ENCODE measurements around the gene LRP2.
A peak's percentile ranks its signal among the peaks of the same experiment; 100 is the strongest.
"Not testable (repeated sequence)": the region's sequence is repeated elsewhere in the genome, so short reads cannot be mapped to it uniquely, and the experiment has no call there.

The LRP2 gene

DNA sequence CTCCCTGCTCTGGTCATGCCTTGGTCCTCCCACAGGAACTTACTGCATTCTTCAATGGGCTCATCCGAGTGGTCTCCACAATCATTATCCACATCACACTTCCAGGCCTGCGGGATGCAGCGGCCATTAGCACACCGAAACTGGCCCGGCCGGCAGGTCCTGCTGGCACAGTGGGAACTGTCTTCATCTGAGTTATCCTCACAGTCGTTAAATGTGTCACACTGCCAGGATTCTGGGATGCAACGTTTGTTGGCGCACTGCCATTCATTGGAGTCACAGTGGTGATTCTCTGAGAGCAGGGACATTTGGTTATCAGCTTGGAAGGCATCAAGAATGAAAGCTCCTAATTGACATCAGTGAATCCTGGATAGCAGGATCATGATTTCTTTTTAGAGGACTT is 188.5 kb downstream of the LRP2 start:
- DNase-seq (ENCODE audit: low spot score), result no peak

GRCh38 chr2:169172914-169173313 is 189.4 kb downstream of the LRP2 start:
- DNase-seq (ENCODE audit: low spot score), result no peak

GRCh38 chr2:169172151-169172735 is 190.1 kb downstream of the LRP2 start:
- DNase-seq (ENCODE audit: low spot score), result no peak

- no peak for DNase-seq (ENCODE audit: low spot score)
Observed at GRCh38 chr2:169165791-169166190, 196.5 kb downstream of the LRP2 start.

DNA sequence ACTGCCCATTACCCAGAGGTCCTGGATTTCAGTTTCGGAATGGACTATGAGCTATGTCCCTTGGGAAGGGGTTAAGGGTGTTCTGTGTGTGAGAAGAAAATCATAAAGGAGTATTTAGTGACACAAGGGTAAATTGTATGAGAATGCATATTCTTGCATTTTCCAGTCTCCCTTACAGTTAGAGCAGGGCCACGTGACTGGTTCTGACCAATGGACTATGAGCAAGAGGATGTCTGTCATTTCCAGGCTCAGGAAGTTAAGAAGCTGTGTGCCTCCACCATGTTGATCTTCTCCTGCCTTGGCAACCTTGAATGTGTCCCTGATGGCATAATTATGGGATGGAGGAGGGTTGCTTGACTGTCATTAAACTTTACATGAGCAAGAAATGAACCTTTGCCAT is 198.0 kb downstream of the LRP2 start:
- DNase-seq (ENCODE audit: low spot score), result no peak

- no peak for DNase-seq (ENCODE audit: low spot score)
Observed at GRCh38 chr2:169162613-169163012, 199.7 kb downstream of the LRP2 start.

- DNase-seq (ENCODE audit: low spot score), result no peak
Observed at GRCh38 chr2:169160926-169161481, 201.3 kb downstream of the LRP2 start.

DNA sequence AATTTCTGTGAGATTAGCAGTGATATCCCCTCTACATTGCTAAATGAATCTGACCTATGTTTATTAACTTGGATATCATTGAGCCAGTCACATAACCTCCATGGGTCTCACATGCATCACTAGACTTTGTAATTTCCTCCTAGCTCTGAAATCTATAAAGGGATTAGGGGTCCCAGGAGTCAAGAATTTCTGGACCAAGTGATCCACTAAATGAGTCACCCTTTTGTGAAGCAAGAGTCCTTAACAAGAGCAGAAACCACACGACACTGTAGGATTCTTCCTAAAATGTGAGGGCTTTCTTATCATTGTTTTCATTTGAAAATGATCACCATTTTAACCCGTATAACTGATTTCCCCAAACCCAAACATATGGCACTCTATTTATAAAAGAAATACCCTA is 202.6 kb downstream of the LRP2 start:
- no peak for DNase-seq (ENCODE audit: low spot score)

GRCh38 chr2:169158874-169159273 is 203.5 kb downstream of the LRP2 start:
- DNase-seq (ENCODE audit: low spot score), result no peak

GRCh38 chr2:169146220-169146619 is 216.1 kb downstream of the LRP2 start:
- DNase-seq (ENCODE audit: low spot score), result no peak

- no peak for DNase-seq (ENCODE audit: low spot score)
Observed at GRCh38 chr2:169143998-169144397, 218.3 kb downstream of the LRP2 start.

DNA sequence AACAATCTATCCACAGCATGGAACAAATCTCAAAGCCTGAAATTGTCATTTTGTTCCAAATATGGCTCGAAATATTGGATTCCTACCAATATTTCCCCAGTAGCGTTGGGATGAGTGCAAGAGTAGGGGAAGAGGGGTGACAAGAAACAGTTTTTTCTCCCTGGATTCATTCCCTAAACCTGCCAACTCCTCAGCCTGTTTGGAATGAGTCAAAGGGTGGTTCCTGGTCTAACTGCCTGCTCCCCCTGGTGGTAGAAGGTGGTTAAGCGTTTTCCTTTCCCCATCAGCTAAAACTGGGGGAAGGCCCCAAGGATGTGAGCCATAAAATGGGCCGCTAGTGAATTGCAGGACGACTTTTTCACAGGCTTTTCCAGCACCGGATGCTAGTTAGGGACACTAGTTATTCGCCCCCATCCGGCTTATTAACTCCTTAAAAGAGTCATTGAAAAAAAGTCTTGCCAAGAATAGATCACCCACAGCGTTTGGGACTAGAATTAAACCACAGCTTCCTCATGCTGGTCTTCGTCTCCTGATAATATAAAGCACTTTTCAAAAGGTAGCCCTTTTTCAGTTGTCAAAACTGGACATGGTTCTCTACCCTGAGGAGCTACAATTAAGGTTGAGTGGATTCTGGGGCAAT is 220.5 kb downstream of the LRP2 start:
- DNase-seq (ENCODE audit: low spot score), result peak; percentile 48

- no peak for DNase-seq (ENCODE audit: low spot score)
Observed at GRCh38 chr2:169139993-169140767, 222.2 kb downstream of the LRP2 start.

DNA sequence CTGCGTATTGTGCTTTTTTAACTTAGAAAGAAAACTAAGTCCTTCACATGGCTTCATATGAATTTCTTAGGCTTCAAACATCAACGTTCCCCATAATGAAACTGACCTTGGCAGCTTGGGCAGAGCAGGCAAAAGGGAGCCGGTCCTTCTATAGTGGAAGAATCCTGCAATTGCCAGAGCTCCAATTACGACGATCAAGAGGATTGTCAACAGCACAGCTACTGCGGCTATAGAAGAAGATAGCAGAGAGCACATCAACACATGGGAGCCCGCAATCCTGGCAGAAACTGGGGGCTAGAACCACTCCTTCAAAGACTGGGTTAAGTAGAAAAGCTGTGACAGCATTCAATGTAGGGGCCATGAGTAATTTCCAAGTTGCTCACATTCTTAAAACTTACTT is 223.2 kb downstream of the LRP2 start:
- no peak for DNase-seq (ENCODE audit: low spot score)

GRCh38 chr2:169137924-169138323 is 224.4 kb downstream of the LRP2 start:
- DNase-seq (ENCODE audit: low spot score), result no peak

DNA sequence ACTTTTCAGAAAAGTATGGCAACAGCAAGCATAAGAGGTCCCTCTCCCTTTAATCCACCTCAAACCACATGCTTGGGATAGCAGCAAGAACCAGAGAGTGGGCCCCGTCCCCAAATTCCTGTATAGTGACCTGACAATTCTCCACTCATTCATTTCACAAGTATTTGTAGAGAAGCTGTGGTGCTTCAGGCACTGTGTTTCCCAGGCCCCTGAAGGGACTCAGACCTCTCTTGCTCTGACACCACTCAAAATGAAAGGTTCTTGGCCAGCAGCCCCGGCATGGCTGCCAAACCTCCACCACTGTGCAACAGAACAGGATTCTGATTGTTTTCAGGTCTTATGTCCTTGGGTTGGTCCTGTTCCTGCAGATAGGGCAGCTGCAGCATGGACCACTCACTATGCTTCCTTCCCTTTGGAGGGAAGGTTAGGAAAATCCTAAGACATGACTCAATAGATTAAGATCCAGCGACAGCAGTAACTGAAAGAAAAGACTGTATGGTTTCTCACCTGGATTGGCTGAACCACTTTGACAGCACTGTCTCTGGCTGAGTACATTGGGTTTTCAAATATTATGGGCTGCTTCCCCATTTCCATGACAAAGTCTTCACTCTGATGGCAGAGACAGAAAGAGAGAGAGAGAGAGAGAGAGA is 225.3 kb downstream of the LRP2 start:
- no peak for DNase-seq (ENCODE audit: low spot score)

GRCh38 chr2:169136428-169136827 is 225.9 kb downstream of the LRP2 start:
- not testable (repeated sequence) for DNase-seq (ENCODE audit: low spot score)

DNA sequence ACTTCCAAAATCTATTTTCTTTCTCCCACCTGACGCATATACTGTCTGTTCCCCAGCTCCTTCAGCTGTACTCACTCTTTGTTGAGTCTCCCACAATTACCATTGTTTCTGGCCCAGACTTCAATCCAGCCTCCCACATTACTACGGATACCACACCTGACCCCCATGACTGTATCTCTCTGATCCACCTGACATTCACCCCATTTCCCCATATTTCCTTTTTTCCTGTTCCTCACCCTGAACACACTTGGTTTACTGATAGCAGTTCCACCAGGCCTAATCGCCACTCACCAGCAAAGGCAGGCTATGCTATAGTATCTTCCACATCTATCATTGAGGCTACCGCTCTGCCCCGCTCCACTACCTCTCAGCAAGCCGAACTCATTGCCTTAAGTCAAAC is 228.1 kb downstream of the LRP2 start:
- not testable (repeated sequence) for DNase-seq (ENCODE audit: low spot score)

DNA sequence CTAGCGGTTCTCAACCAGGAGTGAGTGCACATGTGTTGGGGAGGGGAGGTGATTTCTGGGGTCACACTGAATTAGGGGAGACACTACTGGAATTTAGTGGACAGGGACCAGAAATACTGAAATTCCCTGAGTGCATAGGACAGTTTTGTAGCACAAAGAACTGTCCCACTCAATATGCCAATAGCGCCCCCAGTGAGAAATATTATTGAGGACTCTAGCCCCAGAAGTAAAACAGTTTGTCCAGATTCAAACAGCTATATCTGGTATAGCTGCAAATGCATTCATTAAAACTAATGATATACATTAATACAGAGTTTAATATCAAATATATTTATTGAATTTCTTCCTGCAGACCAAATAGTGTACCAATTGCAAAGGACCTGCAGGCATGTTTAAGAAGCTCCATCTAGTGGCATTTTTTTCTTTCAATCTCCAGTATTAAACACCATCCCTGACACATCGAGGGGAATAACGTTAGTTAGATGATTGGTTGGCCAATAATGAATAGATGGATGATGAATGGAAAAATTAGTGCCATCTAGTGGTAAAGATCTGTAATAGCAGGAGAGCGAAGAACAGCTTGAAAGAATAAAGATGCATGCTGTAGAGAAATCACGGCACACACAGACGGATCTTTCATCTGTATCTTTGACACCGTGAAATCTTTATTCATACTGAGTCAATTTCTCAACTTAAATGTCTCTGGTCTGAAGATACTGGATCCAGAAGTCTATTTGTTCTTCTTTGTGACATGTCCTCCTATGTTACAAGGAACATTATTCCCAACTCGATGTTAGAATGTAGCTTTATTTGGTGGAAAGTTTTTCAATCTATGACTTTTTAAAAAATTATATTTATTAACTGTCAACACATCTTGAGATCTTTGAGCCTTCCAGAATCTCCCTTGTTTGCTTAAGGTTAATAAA is 230.5 kb downstream of the LRP2 start:
- DNase-seq (ENCODE audit: low spot score), result peak; percentile 36

DNA sequence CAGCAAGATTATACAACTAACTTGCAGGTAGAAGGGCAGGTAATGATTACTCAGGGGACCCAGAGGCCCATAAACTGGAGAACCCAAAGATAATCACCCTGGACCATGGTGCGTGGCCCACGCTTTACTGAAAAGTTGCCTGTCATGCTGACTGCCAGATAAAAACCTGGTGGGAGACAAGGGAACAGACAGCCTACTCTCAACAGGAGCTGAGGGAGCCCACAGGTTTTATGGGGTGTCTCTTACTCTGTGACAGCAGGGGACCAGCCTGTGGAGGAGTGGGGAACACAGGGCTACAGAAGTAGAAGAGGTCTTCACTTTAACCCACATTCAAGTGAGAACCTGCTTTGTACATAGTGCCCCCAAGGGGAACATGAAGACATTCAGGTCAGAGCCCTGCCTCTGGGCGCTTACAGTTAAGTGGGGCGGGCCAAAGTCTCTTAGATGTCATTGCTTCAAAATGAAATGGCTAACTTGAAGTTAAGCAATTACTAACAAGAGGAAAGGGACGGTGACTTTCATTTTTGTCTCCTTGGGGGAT is 232.6 kb downstream of the LRP2 start:
- no peak for DNase-seq (ENCODE audit: low spot score)

- no peak for DNase-seq (ENCODE audit: low spot score)
Observed at GRCh38 chr2:169119851-169120250, 242.5 kb downstream of the LRP2 start.
